Activated CD8-positive, alpha-beta memory T cell treated with anti-CD3 and anti-CD28 coated beads, Interleukin-2, amount 10 ng/mL, durations not matched to agents 7 days and 5 days (primary cell): ENCODE data around the gene ZNF99. TPM values are rescaled to one million over a fixed set of nuclear protein-coding genes. Genes with fewer than 3 reads are reported as not detected.
"Not testable (repeated sequence)": the region's sequence is repeated elsewhere in the genome, so short reads cannot be mapped to it uniquely, and the experiment has no call there.

Experiments used
- ATAC-seq: fragments of 150-1000 bp; cut with Tn5 transposase; one replicate; pipeline ENCODE4 v1.10.0; 2021; ENCODE audit warnings: moderate library complexity
- CTCF ChIA-PET: fragments of 350-600 bp; sonication (Branson Sonifier 250); formaldehyde crosslinking; loops from one replicate; lab custom pipeline; 2021; ENCODE audit warnings: antibody characterized with exemption; lab: Charles Lee
- DNase-seq: peaks from one replicate; pipeline ENCODE4 v3.0.0-alpha.2; 2020
- H3K27ac Mint-ChIP-seq: one replicate; pipeline ENCODE4 v1.8.0; 2021; ENCODE audit warnings: mild to moderate bottlenecking, mixed read lengths
- H3K27me3 Mint-ChIP-seq: one replicate; pipeline ENCODE4 v1.8.0; 2021; ENCODE audit warnings: mixed read lengths
- H3K36me3 Mint-ChIP-seq: one replicate; pipeline ENCODE4 v1.8.0; 2021; ENCODE audit warnings: mild to moderate bottlenecking, mixed read lengths
- H3K4me1 Mint-ChIP-seq: one replicate; pipeline ENCODE4 v1.8.0; 2021; ENCODE audit warnings: mixed read lengths
- H3K4me3 Mint-ChIP-seq: one replicate; pipeline ENCODE4 v1.8.0; 2021; ENCODE audit warnings: mild to moderate bottlenecking, moderate library complexity, mixed read lengths
- H3K9me3 Mint-ChIP-seq: one replicate; pipeline ENCODE4 v1.8.0; 2022; ENCODE audit warnings: low read depth, mixed read lengths
- total RNA-seq, 2 experiments: library from RNA; stranded (reverse); gene quantifications; one replicate each; pipeline ENCODE4 v1.2.3, GENCODE V29; 2021

Gene ZNF99
- total RNA-seq, 2 experiments from 2014 or later = not detected

GRCh38 chr19:22703096-22703495, 80.9 kb downstream of the ZNF99 start:
- DNase-seq, H3K27me3 Mint-ChIP-seq, H3K4me1 Mint-ChIP-seq, ATAC-seq, H3K4me3 Mint-ChIP-seq, H3K36me3 Mint-ChIP-seq, CTCF ChIA-PET, H3K27ac Mint-ChIP-seq: not testable (repeated sequence)
- peaks cover 16% of the 10 kb centered on the region for H3K9me3 Mint-ChIP-seq

- H3K4me1 Mint-ChIP-seq, H3K27me3 Mint-ChIP-seq, ATAC-seq, H3K4me3 Mint-ChIP-seq, H3K36me3 Mint-ChIP-seq, DNase-seq, CTCF ChIA-PET, H3K27ac Mint-ChIP-seq: not testable (repeated sequence)
- H3K9me3 Mint-ChIP-seq = peaks cover 18% of the 10 kb centered on the region
These were observed 81.3 kb downstream of the ZNF99 start for GRCh38 chr19:22702661-22703060.

Other genes with a start within 250 kb of the ZNF99 start
- gene ZNF492, start 149.8 kb downstream of the ZNF99 start, total RNA-seq = 1 to 10 TPM; 1.1 to 1.4 TPM
- not detected for gene ZNF723, start 48.1 kb upstream of the ZNF99 start, total RNA-seq
- gene ZNF728, start 219.0 kb upstream of the ZNF99 start, total RNA-seq = not detected